B cell (primary cell): ENCODE results near the gene DOK5. TPM values are rescaled to one million over a fixed set of nuclear protein-coding genes. Genes with fewer than 3 reads are reported as not detected.

Experiments used
- ATAC-seq: fragments of 200-7000 bp; cut with Tn5 transposase; one replicate; pipeline ENCODE4 v1.10.0; 2021; ENCODE audit warnings: low read depth, mild to moderate bottlenecking, moderate number of reproducible peaks, moderate library complexity
- CTCF ChIA-PET: fragments of 350-600 bp; sonication (Branson Sonifier 250); formaldehyde crosslinking; loops from one replicate; lab custom pipeline; 2021; ENCODE audit warnings: antibody characterized with exemption, inconsistent platforms; lab: Charles Lee
- POLR2A ChIA-PET: fragments of 350-600 bp; sonication (Branson Sonifier 250); formaldehyde crosslinking; loops from one replicate; lab custom pipeline; 2021; ENCODE audit warnings: antibody characterized with exemption; lab: Charles Lee
- DNase-seq: peaks from one replicate; pipeline ENCODE4 v3.0.0; 2013
- H2AFZ ChIP-seq: 2 replicates; pipeline ENCODE4 v1.6.1; 2012; ENCODE audit warnings: mild to moderate bottlenecking, low read depth, low read length; ENCODE audit not compliant: insufficient read depth, poor library complexity, severe bottlenecking
- H3K27ac ChIP-seq, 2 donors: 1 replicate in 1 of 2; 2 replicates in 1 of 2; pipeline ENCODE4 v1.5.1; 2012 to 2013; ENCODE audit warnings: low read length in 2 of 2, mild to moderate bottlenecking in 2 of 2, moderate library complexity in 1 of 2
- H3K27me3 ChIP-seq, 4 experiments: fragments of 200-600 bp in 1 of 4; sonication (generic) in 1 of 4; replicated peaks in 1 of 4; 1 replicate in 2 of 4; 2 replicates in 2 of 4; pipeline versions ENCODE4 v1.6.1 to v1.7.0; 2013 to 2016; ENCODE audit warnings: low read length in 3 of 4, mild to moderate bottlenecking in 2 of 4, mixed read lengths in 1 of 4, moderate library complexity in 1 of 4; ENCODE audit not compliant: insufficient read depth in 4 of 4, control insufficient read depth in 3 of 4; ENCODE audit errors: control extremely low read depth in 1 of 4
- H3K36me3 ChIP-seq, 2 experiments: replicated peaks in 1 of 2; 1 replicate in 1 of 2; 2 replicates in 1 of 2; pipeline versions ENCODE4 v1.6.1 to v1.7.1; 2013; ENCODE audit warnings: low read length in 1 of 2; ENCODE audit not compliant: insufficient read depth in 2 of 2, control insufficient read depth in 1 of 2; ENCODE audit errors: control extremely low read depth in 1 of 2, extremely low read depth in 1 of 2
- H3K4me1 ChIP-seq, 2 donors: fragments of 200-600 bp in 1 of 2; sonication (generic) in 1 of 2; 1 replicate in 1 of 2; 2 replicates in 1 of 2; pipeline versions ENCODE4 v1.5.1 to v1.6.1; 2013 to 2017; ENCODE audit warnings: low read length in 2 of 2; ENCODE audit not compliant: control insufficient read depth in 2 of 2, insufficient read depth in 2 of 2
- H3K4me2 ChIP-seq: replicated peaks from 2 replicates; pipeline ENCODE3; 2012; ENCODE audit warnings: mild to moderate bottlenecking, low read depth, low read length; ENCODE audit not compliant: poor library complexity, severe bottlenecking
- H3K4me3 ChIP-seq, 5 experiments: fragments of 200-600 bp in 1 of 5; sonication (generic) in 1 of 5; 1 replicate in 3 of 5; 2 replicates in 2 of 5; pipeline versions ENCODE4 v1.5.1 to v1.7.0; 2011 to 2016; ENCODE audit warnings: low read length in 4 of 5, mild to moderate bottlenecking in 4 of 5, low read depth in 2 of 5, control low read depth in 1 of 5, moderate library complexity in 1 of 5; ENCODE audit not compliant: insufficient read depth in 1 of 5; ENCODE audit errors: control extremely low read depth in 1 of 5, extremely low read depth in 1 of 5
- H3K79me2 ChIP-seq: fragments of 200-600 bp; sonication (generic); one replicate; pipeline ENCODE4 v1.6.0; 2016; ENCODE audit warnings: low read length; ENCODE audit not compliant: control insufficient read depth, insufficient read depth
- H3K9ac ChIP-seq: fragments of 200-600 bp; sonication (generic); 2 replicates; pipeline ENCODE4 v1.6.1; 2017; ENCODE audit warnings: mild to moderate bottlenecking, low read length, moderate library complexity
- H3K9me3 ChIP-seq, 3 donors: one replicate each; pipeline versions ENCODE4 v1.6.1 to v1.7.1; 2013; ENCODE audit warnings: low read length in 2 of 3; ENCODE audit not compliant: control insufficient read depth in 2 of 3, insufficient read depth in 1 of 3; ENCODE audit errors: control extremely low read depth in 1 of 3
- H4K20me1 ChIP-seq: 2 replicates; pipeline ENCODE4 v1.6.0; 2012; ENCODE audit warnings: mild to moderate bottlenecking, low read length; ENCODE audit not compliant: insufficient read depth, control insufficient read depth, poor library complexity, severe bottlenecking
- H3K27ac Mint-ChIP-seq: one replicate; pipeline ENCODE4 v1.8.0; 2021; ENCODE audit warnings: mixed read lengths
- H3K27me3 Mint-ChIP-seq: one replicate; pipeline ENCODE4 v1.8.0; 2021; ENCODE audit warnings: mixed read lengths
- H3K4me1 Mint-ChIP-seq: one replicate; pipeline ENCODE4 v1.8.0; 2021; ENCODE audit warnings: mixed read lengths
- H3K4me3 Mint-ChIP-seq: one replicate; pipeline ENCODE4 v1.8.0; 2021; ENCODE audit warnings: mixed read lengths
- H3K9me3 Mint-ChIP-seq: one replicate; pipeline ENCODE4 v1.8.0; 2022; ENCODE audit warnings: mixed read lengths; ENCODE audit not compliant: insufficient read depth
- EZH2 ChIP-seq: IDR thresholded peaks from 2 replicates; pipeline ENCODE4 v1.6.1; 2012; ENCODE audit warnings: borderline replicate concordance, low read depth, mild to moderate bottlenecking, moderate library complexity, low read length; ENCODE audit not compliant: insufficient read depth, poor library complexity, severe bottlenecking
- WGBS: methylation state at CpG from one replicate; pipeline ENCODE4 v1.1.5; 2013; ENCODE audit warnings: missing lambda C conversion rate; ENCODE audit not compliant: insufficient coverage; 5-methylcytosine and 5-hydroxymethylcytosine counted together
- intact Hi-C: fragments of 100-400 bp; cut with micrococcal nuclease; formaldehyde crosslinking; loops from one replicate; pipeline ENCODE4 v1.10.0; 2022
- polyA plus RNA-seq: library from polyadenylated mRNA; depleted of rRNA; stranded (reverse); fragments of >200 nt; gene quantifications from 2 replicates; pipeline ENCODE4 v1.2.3, GENCODE V29; 2012
- total RNA-seq, 2 donors: library from RNA; stranded (reverse); fragments of 120-200 nt in 1 of 2; gene quantifications; 1 replicate in 1 of 2; 2 replicates in 1 of 2; pipeline versions ENCODE4 v1.2.3 to v1.2.4, GENCODE V29; 2013 to 2022
- TF ChIP-seq, protein P1 (sequence below): fragments of 200-600 bp; IDR thresholded peaks from one replicate; pipeline ENCODE4 v1.8.0; 2022; ENCODE audit warnings: antibody characterized with exemption, mild to moderate bottlenecking

DOK5 gene
- total and polyA plus RNA-seq, 2 donors (not counting 1 experiment from before 2014, with no cell fraction given): not detected

- CTCF ChIA-PET: interaction anchor here (1.1 to 3.4 kb wide), 3 partner anchors 10 to 15 kb away, joined by 4 to 16 read pairs (median 5); no protein-coding TSS in a partner anchor
- Histone ChIP-seq H3K4me1 (no peaks in the 10 kb centered on the region), H3K9me3 (peaks cover 0 to 1% (median 0%) of the 10 kb centered on the region in 3 donors), H3K9ac (no peak overlapping the region), H3K4me3 (no peak overlapping the region), H3K79me2 (no peaks in the 10 kb centered on the region), H3K4me2 (no peak overlapping the region), H2AFZ (no peak overlapping the region), H4K20me1 (no peaks in the 10 kb centered on the region), H3K27me3 (peaks cover 0 to 2% (median 0%) of the 10 kb centered on the region in 4 experiments), H3K27ac (no peak overlapping the region), H3K36me3 (no peaks in the 10 kb centered on the region)
- POLR2A ChIA-PET: no interaction called here
- peaks cover 21% of the 10 kb centered on the region for H3K27me3 Mint-ChIP-seq
- H3K9me3 Mint-ChIP-seq: peaks cover 3% of the 10 kb centered on the region
- no peak overlapping the region for H3K27ac Mint-ChIP-seq
- ATAC-seq (no peak), DNase-seq (no peak)
- H3K4me1 Mint-ChIP-seq: no peaks in the 10 kb centered on the region
- TF ChIP-seq EZH2: no peak
- TF ChIP-seq, protein P1, sequence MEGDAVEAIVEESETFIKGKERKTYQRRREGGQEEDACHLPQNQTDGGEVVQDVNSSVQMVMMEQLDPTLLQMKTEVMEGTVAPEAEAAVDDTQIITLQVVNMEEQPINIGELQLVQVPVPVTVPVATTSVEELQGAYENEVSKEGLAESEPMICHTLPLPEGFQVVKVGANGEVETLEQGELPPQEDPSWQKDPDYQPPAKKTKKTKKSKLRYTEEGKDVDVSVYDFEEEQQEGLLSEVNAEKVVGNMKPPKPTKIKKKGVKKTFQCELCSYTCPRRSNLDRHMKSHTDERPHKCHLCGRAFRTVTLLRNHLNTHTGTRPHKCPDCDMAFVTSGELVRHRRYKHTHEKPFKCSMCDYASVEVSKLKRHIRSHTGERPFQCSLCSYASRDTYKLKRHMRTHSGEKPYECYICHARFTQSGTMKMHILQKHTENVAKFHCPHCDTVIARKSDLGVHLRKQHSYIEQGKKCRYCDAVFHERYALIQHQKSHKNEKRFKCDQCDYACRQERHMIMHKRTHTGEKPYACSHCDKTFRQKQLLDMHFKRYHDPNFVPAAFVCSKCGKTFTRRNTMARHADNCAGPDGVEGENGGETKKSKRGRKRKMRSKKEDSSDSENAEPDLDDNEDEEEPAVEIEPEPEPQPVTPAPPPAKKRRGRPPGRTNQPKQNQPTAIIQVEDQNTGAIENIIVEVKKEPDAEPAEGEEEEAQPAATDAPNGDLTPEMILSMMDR: no peak
- 92% methylated on average over 2 of the region's 5 CpGs for WGBS
- H3K4me3 Mint-ChIP-seq: no peak overlapping the region
- intact Hi-C loops: no loop called here
Measured at GRCh38 chr20:54658525-54658924, 183.1 kb downstream of the DOK5 start.

- no peaks in the 10 kb centered on the region for H3K36me3 ChIP-seq
- H3K27me3 Mint-ChIP-seq: peaks cover 20% of the 10 kb centered on the region
- ATAC-seq: no peak
- no peaks in the 10 kb centered on the region for H3K9me3 ChIP-seq
- ChIA-PET CTCF (interaction anchor here (1.2 to 1.5 kb wide), 2 partner anchors 11 to 17 kb away, joined by 4 read pairs; no protein-coding TSS in a partner anchor), POLR2A (no interaction called here)
- no peak overlapping the region for H3K27ac ChIP-seq
- H3K4me1 ChIP-seq: no peaks in the 10 kb centered on the region
- no peaks in the 10 kb centered on the region for H3K4me1 Mint-ChIP-seq
- H4K20me1 ChIP-seq: no peaks in the 10 kb centered on the region
- WGBS: 100% methylated on average over 1 of the region's 3 CpGs
- H3K9ac ChIP-seq: no peak overlapping the region
- TF ChIP-seq EZH2: no peak
- TF ChIP-seq, protein P1: no peak
- no peaks in the 10 kb centered on the region for H3K79me2 ChIP-seq
- no peak for DNase-seq
- H3K27me3 ChIP-seq: peaks cover 0 to 2% (median 0%) of the 10 kb centered on the region in 4 experiments
- no peak overlapping the region for H3K4me3 Mint-ChIP-seq
- H3K4me3 ChIP-seq: no peak overlapping the region
- H2AFZ ChIP-seq: no peak overlapping the region
- no peak overlapping the region for H3K27ac Mint-ChIP-seq
- H3K4me2 ChIP-seq: no peak overlapping the region
- no peaks in the 10 kb centered on the region for H3K9me3 Mint-ChIP-seq
- intact Hi-C loops: no loop called here
Measured at GRCh38 chr20:54661265-54661664, 185.9 kb downstream of the DOK5 start.
